Karpas-422 (cell line): Measurements from ENCODE around the gene TMEM161A. TPM values are rescaled to one million over a fixed set of nuclear protein-coding genes. Genes with fewer than 3 reads are reported as not detected.
"Not testable (repeated sequence)": the region's sequence is repeated elsewhere in the genome, so short reads cannot be mapped to it uniquely, and the experiment has no call there.

Experiments
- DNase-seq: peaks from one replicate; pipeline ENCODE4 v3.0.0-alpha.2; 2015
- H2AFZ ChIP-seq: fragments of 200-600 bp; sonication (generic); 2 replicates; pipeline ENCODE4 v1.6.1; 2014; ENCODE audit warnings: antibody characterized with exemption, low read length, mixed read lengths
- H3K27ac ChIP-seq: fragments of 200-600 bp; sonication (generic); 2 replicates; pipeline ENCODE4 v1.5.1; 2014; ENCODE audit warnings: mild to moderate bottlenecking, low read length, moderate library complexity
- H3K27me3 ChIP-seq: fragments of 200-600 bp; sonication (generic); 2 replicates; pipeline ENCODE4 v1.6.1; 2014; ENCODE audit warnings: low read length, mixed read lengths
- H3K36me3 ChIP-seq: fragments of 200-600 bp; sonication (generic); 2 replicates; pipeline ENCODE4 v1.6.1; 2014; ENCODE audit warnings: low read length, mixed read lengths; ENCODE audit not compliant: insufficient read depth
- H3K4me1 ChIP-seq: fragments of 200-600 bp; sonication (generic); 2 replicates; pipeline ENCODE4 v1.6.1; 2014; ENCODE audit warnings: mild to moderate bottlenecking, low read length, mixed read lengths
- H3K4me2 ChIP-seq: fragments of 200-600 bp; sonication (generic); 2 replicates; pipeline ENCODE4 v1.6.1; 2014; ENCODE audit warnings: low read length, low read depth, mild to moderate bottlenecking; ENCODE audit not compliant: poor library complexity, severe bottlenecking
- H3K4me3 ChIP-seq: fragments of 200-600 bp; sonication (generic); 2 replicates; pipeline ENCODE4 v1.5.1; 2014; ENCODE audit warnings: mild to moderate bottlenecking, antibody characterized with exemption, low read length, mixed read lengths
- H3K79me2 ChIP-seq: fragments of 200-600 bp; sonication (generic); 2 replicates; pipeline ENCODE4 v1.6.1; 2014; ENCODE audit warnings: mild to moderate bottlenecking, low read length, mixed read lengths
- H3K9ac ChIP-seq: fragments of 200-600 bp; sonication (generic); 2 replicates; pipeline ENCODE4 v1.6.0; 2014; ENCODE audit warnings: low read length
- H3K9me2 ChIP-seq: fragments of 200-600 bp; sonication (generic), shearing (Covaris generic); replicated peaks from 2 replicates; pipeline ENCODE4 v1.6.0; 2014; ENCODE audit warnings: mild to moderate bottlenecking, low read length, moderate library complexity; ENCODE audit not compliant: insufficient read depth
- H3K9me3 ChIP-seq: fragments of 300-700, 200-600 bp; sonication (generic); 2 replicates; pipeline ENCODE4 v1.6.1; 2014; ENCODE audit warnings: low read length, mixed read lengths
- H4K20me1 ChIP-seq: fragments of 200-600 bp; sonication (generic); 2 replicates; pipeline ENCODE4 v1.6.1; 2014; ENCODE audit warnings: mild to moderate bottlenecking, antibody characterized with exemption, low read length, low read depth; ENCODE audit not compliant: insufficient read depth
- total RNA-seq: library from RNA; depleted of rRNA; stranded (reverse); fragments of >200 nt; shearing (Covaris generic); gene quantifications from 2 replicates; pipeline ENCODE4 v1.2.3, GENCODE V29; 2014; ENCODE audit warnings: low replicate concordance

TMEM161A gene
- total RNA-seq, 1 experiment from 2014 or later: 24.9 TPM

- Histone ChIP-seq H3K9me3 (no peaks in the 10 kb centered on the region), H3K27me3 (no peaks in the 10 kb centered on the region), H3K79me2 (peaks cover 11% of the 10 kb centered on the region; the same call in 1 of the 2 replicates), H3K9me2 (no peaks in the 10 kb centered on the region), H3K4me1 (peaks cover 23% of the 10 kb centered on the region), H3K9ac (no peak overlapping the region; the same call in 1 of the 2 replicates), H3K27ac (peak overlapping the region; percentile 52; the same call in 1 of the 2 replicates), H3K4me3 (no peak overlapping the region), H2AFZ (no peak overlapping the region), H3K36me3 (peaks cover 5% of the 10 kb centered on the region; the same call in 1 of the 2 replicates), H4K20me1 (no peaks in the 10 kb centered on the region), H3K4me2 (no peak overlapping the region)
- DNase-seq: no peak
These were observed 1.6 kb upstream of the TMEM161A start for GRCh38 chr19:19139876-19140229.

GRCh38 chr19:19137556-19138108 lies 646 bp downstream of the TMEM161A start:
- Histone ChIP-seq H3K4me3 (peak overlapping the region; percentile 85), H3K9ac (peak overlapping the region; percentile 86), H3K9me3 (no peaks in the 10 kb centered on the region; the same call in 1 of the 2 replicates), H3K4me1 (peaks cover 16% of the 10 kb centered on the region), H2AFZ (peak overlapping the region; percentile 75), H3K27me3 (no peaks in the 10 kb centered on the region), H3K36me3 (peaks cover 3% of the 10 kb centered on the region; the same call in 1 of the 2 replicates), H4K20me1 (no peaks in the 10 kb centered on the region), H3K79me2 (peaks cover 11% of the 10 kb centered on the region; the same call in 1 of the 2 replicates), H3K9me2 (no peaks in the 10 kb centered on the region), H3K4me2 (peak overlapping the region; percentile 99), H3K27ac (peak overlapping the region; percentile 21; the same call in 1 of the 2 replicates)
- DNase-seq: peak; percentile 54

GRCh38 chr19:19135713-19136112 lies 2.6 kb downstream of the TMEM161A start:
- Histone ChIP-seq H3K4me1 (peaks cover 16% of the 10 kb centered on the region), H3K79me2 (peaks cover 11% of the 10 kb centered on the region; the same call in 1 of the 2 replicates), H3K36me3 (peaks cover 10% of the 10 kb centered on the region; the same call in 1 of the 2 replicates)
- not testable (repeated sequence) for H3K27me3 ChIP-seq, DNase-seq, H3K4me2 ChIP-seq, H3K4me3 ChIP-seq, H2AFZ ChIP-seq, H3K9ac ChIP-seq, H4K20me1 ChIP-seq, H3K9me3 ChIP-seq, H3K27ac ChIP-seq, H3K9me2 ChIP-seq

GRCh38 chr19:19134687-19135158 lies 3.6 kb downstream of the TMEM161A start:
- no peak overlapping the region for H2AFZ ChIP-seq
- H3K9ac ChIP-seq: no peak overlapping the region

GRCh38 chr19:19133985-19134384 lies 4.3 kb downstream of the TMEM161A start:
- Histone ChIP-seq H4K20me1 (no peaks in the 10 kb centered on the region), H3K27ac (no peak overlapping the region), H3K9me2 (no peaks in the 10 kb centered on the region), H3K4me2 (no peak overlapping the region), H3K27me3 (no peaks in the 10 kb centered on the region), H3K9ac (no peak overlapping the region), H3K4me1 (peaks cover 16% of the 10 kb centered on the region), H3K79me2 (peaks cover 11% of the 10 kb centered on the region; the same call in 1 of the 2 replicates), H2AFZ (no peak overlapping the region), H3K4me3 (no peak overlapping the region), H3K9me3 (peaks cover 9% of the 10 kb centered on the region), H3K36me3 (peaks cover 16% of the 10 kb centered on the region)
- no peak for DNase-seq

More at GRCh38 chr19:19134687-19135158, 3.6 kb downstream of the TMEM161A start:
- Histone ChIP-seq H3K9me2 (no peaks in the 10 kb centered on the region), H3K4me2 (no peak overlapping the region), H3K4me1 (peaks cover 16% of the 10 kb centered on the region), H3K79me2 (peaks cover 11% of the 10 kb centered on the region; the same call in 1 of the 2 replicates), H4K20me1 (no peaks in the 10 kb centered on the region), H3K27me3 (no peaks in the 10 kb centered on the region), H3K27ac (no peak overlapping the region), H3K36me3 (peaks cover 16% of the 10 kb centered on the region; the same call in 1 of the 2 replicates), H3K4me3 (no peak overlapping the region), H3K9me3 (peaks cover 9% of the 10 kb centered on the region)
- DNase-seq: no peak

- Histone ChIP-seq H3K4me2 (no peak overlapping the region), H3K79me2 (peaks cover 10% of the 10 kb centered on the region; the same call in 1 of the 2 replicates), H3K9me3 (peaks cover 9% of the 10 kb centered on the region), H3K36me3 (peaks cover 16% of the 10 kb centered on the region), H4K20me1 (no peaks in the 10 kb centered on the region), H3K27me3 (no peaks in the 10 kb centered on the region), H2AFZ (no peak overlapping the region), H3K4me3 (no peak overlapping the region), H3K4me1 (peaks cover 13% of the 10 kb centered on the region), H3K9ac (no peak overlapping the region), H3K9me2 (no peaks in the 10 kb centered on the region), H3K27ac (no peak overlapping the region)
- DNase-seq: no peak
These were observed 5.4 kb downstream of the TMEM161A start for GRCh38 chr19:19132912-19133311.

GRCh38 chr19:19131989-19132388 lies 6.3 kb downstream of the TMEM161A start:
- Histone ChIP-seq H3K36me3 (peaks cover 16% of the 10 kb centered on the region), H4K20me1 (no peaks in the 10 kb centered on the region), H3K9ac (no peak overlapping the region), H3K4me2 (no peak overlapping the region), H3K27me3 (no peaks in the 10 kb centered on the region), H3K4me1 (peaks cover 3% of the 10 kb centered on the region), H3K79me2 (peaks cover 1% of the 10 kb centered on the region; the same call in 1 of the 2 replicates), H3K4me3 (no peak overlapping the region), H3K27ac (no peak overlapping the region), H2AFZ (no peak overlapping the region), H3K9me2 (no peaks in the 10 kb centered on the region), H3K9me3 (peaks cover 9% of the 10 kb centered on the region)
- DNase-seq: no peak

- DNase-seq: no peak
- H3K9me3 ChIP-seq: no peaks in the 10 kb centered on the region; the same call in 1 of the 2 replicates
- no peaks in the 10 kb centered on the region for H4K20me1 ChIP-seq
- no peak overlapping the region for H3K27ac ChIP-seq
- H3K9me2 ChIP-seq: no peaks in the 10 kb centered on the region
- no peak overlapping the region for H3K4me3 ChIP-seq
- no peak overlapping the region for H3K9ac ChIP-seq
- no peaks in the 10 kb centered on the region for H3K79me2 ChIP-seq
- H3K27me3 ChIP-seq: no peaks in the 10 kb centered on the region
- H3K36me3 ChIP-seq: peaks cover 17% of the 10 kb centered on the region
- H3K4me2 ChIP-seq: no peak overlapping the region
- no peaks in the 10 kb centered on the region for H3K4me1 ChIP-seq
- H2AFZ ChIP-seq: no peak overlapping the region
These were observed 12.2 kb downstream of the TMEM161A start for GRCh38 chr19:19126102-19126501.
